Cardiac muscle cell (in vitro differentiated cells and primary cell): ENCODE data around the gene CELSR1. TPM values are rescaled to one million over a fixed set of nuclear protein-coding genes. Genes with fewer than 3 reads are reported as not detected.

Experiments
- DNase-seq, 2 donors: peaks; one replicate each; pipeline versions ENCODE4 v3.0.0 to v3.0.0-alpha.2; 2010 to 2017; ENCODE audit warnings: low read depth in 1 of 2, low spot score in 1 of 2
- H3K27ac ChIP-seq: fragments of 200-600 bp; sonication (generic); 2 replicates; pipeline ENCODE4 v1.5.1; 2016
- H3K27me3 ChIP-seq: fragments of 200-600 bp; sonication (generic); 2 replicates; pipeline ENCODE4 v1.6.0; 2016; ENCODE audit warnings: control low read depth
- H3K36me3 ChIP-seq: fragments of 200-600 bp; sonication (generic); 2 replicates; pipeline ENCODE4 v1.5.1; 2016; ENCODE audit warnings: control low read depth
- H3K4me1 ChIP-seq: fragments of 200-600 bp; sonication (generic); 2 replicates; pipeline ENCODE4 v1.8.1; 2017; ENCODE audit warnings: low read depth, mild to moderate bottlenecking, mixed run types
- H3K4me3 ChIP-seq: fragments of 200-600 bp; sonication (generic); 2 replicates; pipeline ENCODE4 v1.5.1; 2016; ENCODE audit warnings: mild to moderate bottlenecking
- H3K9me3 ChIP-seq: fragments of 200-600 bp; sonication (generic); 2 replicates; pipeline ENCODE4 v1.5.1; 2017; ENCODE audit warnings: low read depth, mild to moderate bottlenecking, control low read depth
- CTCF ChIP-seq: IDR thresholded peaks from 2 replicates; pipeline ENCODE4 v1.5.1; 2012; ENCODE audit warnings: low read depth, mild to moderate bottlenecking, low read length
- polyA plus RNA-seq: library from polyadenylated mRNA; unstranded; fragments of >200 nt; fragmentation: Nextera tagmentation; extraction: Ambion mirVana; gene quantifications from 2 replicates; pipeline ENCODE4 v1.2.1, GENCODE V29; 2016
- total RNA-seq: library from RNA; depleted of rRNA; stranded (reverse); fragments of >200 nt; gene quantifications from 2 replicates; pipeline ENCODE4 v1.2.3, GENCODE V29; 2016

The CELSR1 gene
- total and polyA plus RNA-seq, 2 experiments from 2014 or later: 9.0 to 37.4 TPM

DNA sequence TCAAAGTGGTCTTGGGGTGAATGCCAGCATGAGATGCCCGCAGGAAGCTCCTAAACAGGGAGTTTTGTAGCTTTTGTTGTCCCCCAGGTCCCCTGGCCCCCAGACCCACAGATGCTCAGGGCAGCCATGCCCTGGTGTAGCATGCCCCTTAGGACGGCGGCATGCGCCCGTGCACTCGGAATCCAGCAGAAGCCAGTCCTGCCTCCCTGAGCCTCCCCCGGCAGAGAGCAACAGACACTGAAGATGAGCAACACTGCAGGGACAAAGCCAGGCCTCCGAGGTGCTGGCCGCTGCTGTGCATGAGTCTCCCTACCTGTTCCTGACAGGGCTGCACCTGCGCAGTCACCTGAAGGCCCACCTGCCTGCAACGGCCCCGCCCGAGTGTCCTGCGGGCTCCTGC lies 142.8 kb downstream of the CELSR1 start:
- H3K27me3 ChIP-seq: no peaks in the 10 kb centered on the region
- no peak for TF ChIP-seq CTCF
- DNase-seq: no peak
- H3K9me3 ChIP-seq: no peaks in the 10 kb centered on the region
- no peaks in the 10 kb centered on the region for H3K4me1 ChIP-seq
- no peak overlapping the region for H3K27ac ChIP-seq
- H3K36me3 ChIP-seq: peaks cover 3% of the 10 kb centered on the region
- H3K4me3 ChIP-seq: no peak overlapping the region

DNA sequence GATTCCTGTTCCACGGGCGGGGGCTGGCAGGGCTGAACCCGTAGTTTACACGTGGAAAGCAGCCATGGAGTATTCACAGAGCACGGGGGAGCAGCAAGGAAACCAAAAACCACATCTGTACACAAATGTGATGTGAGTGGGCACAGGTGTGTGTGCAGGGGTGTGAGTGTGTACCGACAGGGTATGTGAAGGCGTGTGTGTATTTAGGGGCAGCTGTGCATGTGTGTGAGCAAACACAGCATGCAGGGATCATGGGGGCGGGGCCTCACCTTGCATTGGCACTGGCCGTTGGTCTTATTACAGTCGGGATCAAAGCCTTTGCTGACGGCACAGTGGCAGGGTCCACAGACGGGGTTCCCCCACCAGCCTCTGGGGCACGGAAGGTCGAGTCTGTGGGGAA lies 143.5 kb downstream of the CELSR1 start:
- Histone ChIP-seq H3K27me3 (no peaks in the 10 kb centered on the region), H3K4me1 (no peaks in the 10 kb centered on the region), H3K36me3 (peaks cover 4% of the 10 kb centered on the region), H3K27ac (no peak overlapping the region), H3K4me3 (no peak overlapping the region), H3K9me3 (no peaks in the 10 kb centered on the region)
- TF ChIP-seq CTCF: no peak
- DNase-seq: no peak

- no peak for DNase-seq
- TF ChIP-seq CTCF: no peak
- H3K27ac ChIP-seq: no peak overlapping the region
- no peaks in the 10 kb centered on the region for H3K9me3 ChIP-seq
- peaks cover 5% of the 10 kb centered on the region for H3K36me3 ChIP-seq
- no peak overlapping the region for H3K4me3 ChIP-seq
- H3K27me3 ChIP-seq: no peaks in the 10 kb centered on the region
- no peaks in the 10 kb centered on the region for H3K4me1 ChIP-seq
These were observed 145.1 kb downstream of the CELSR1 start for GRCh38 chr22:46392137-46392844.

DNA sequence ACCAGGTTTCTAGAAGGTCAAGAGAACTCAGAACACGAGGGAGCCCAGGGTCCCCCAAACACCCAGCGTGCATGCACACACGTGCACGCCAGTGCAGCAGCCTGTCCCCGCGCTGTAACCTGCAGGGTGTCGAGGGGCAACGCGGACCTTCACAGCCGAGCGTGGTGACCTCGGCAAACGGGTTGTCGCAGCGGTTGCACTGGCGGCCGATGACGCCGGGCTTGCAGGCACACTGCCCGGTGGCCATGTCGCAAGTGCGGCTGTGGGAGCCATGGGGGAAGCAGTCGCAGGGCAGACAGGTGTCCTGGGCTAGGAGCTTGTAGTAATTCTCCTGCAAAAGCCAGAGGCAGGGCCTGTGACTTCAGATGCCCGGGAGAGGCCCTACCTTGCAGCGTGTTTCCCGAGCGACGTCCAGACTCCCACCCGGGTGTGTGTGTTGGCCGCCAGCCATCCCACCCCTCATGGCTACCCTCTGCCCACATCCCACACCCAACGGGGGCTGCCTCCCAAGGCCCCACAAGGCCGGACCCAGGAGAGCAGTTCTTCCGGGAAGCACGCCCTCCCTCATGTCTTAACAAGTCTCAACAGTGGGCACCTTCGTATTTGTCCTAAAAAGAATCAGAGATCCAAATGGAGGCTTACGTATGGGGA lies 145.8 kb downstream of the CELSR1 start:
- TF ChIP-seq CTCF: no peak
- peaks cover 5% of the 10 kb centered on the region for H3K36me3 ChIP-seq
- H3K27ac ChIP-seq: no peak overlapping the region
- H3K27me3 ChIP-seq: no peaks in the 10 kb centered on the region
- H3K9me3 ChIP-seq: no peaks in the 10 kb centered on the region
- H3K4me1 ChIP-seq: no peaks in the 10 kb centered on the region
- H3K4me3 ChIP-seq: no peak overlapping the region
- DNase-seq: no peak

DNA sequence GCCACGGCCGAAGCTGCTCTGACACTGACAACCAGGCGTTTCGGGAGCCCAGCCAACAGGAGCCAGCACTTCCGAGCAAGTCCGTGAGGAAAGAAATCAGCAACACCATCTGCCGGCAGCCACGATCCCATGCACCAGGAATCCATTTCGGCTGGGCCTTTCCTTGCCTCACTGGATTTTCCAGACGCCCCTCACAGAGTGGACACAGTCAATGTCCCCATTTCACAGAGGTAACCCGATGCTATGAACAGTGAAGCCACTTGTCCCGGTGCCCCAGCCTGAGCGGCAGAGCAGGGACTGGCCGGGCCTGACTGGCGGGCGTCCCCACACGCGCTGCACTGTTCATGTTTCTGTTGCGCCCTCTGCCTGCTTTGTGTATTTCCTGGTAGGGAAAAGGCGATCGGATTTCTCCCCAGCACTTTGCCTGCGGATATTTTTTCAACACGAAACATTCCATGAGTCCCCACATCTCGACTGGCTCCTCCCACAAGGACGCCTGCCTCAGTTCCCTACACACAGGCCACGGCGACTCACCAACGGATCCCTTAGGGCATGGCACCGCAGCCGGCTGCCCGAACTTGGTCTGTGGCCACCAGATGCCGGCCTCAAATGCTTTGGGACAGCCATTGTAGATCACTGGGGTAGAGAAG lies 146.6 kb downstream of the CELSR1 start:
- no peak overlapping the region for H3K27ac ChIP-seq
- H3K36me3 ChIP-seq: peaks cover 5% of the 10 kb centered on the region
- peak in 1 of 2 donors; percentile 71 for DNase-seq
- H3K4me1 ChIP-seq: no peaks in the 10 kb centered on the region
- no peaks in the 10 kb centered on the region for H3K9me3 ChIP-seq
- no peaks in the 10 kb centered on the region for H3K27me3 ChIP-seq
- H3K4me3 ChIP-seq: no peak overlapping the region
- TF ChIP-seq CTCF: peak; percentile 57
